CD4-positive, CD25-positive, alpha-beta regulatory T cell (primary cell): ENCODE results near the gene ZNF101. TPM values are rescaled to one million over a fixed set of nuclear protein-coding genes. Genes with fewer than 3 reads are reported as not detected.
A peak's percentile ranks its signal among the peaks of the same experiment; 100 is the strongest.

Source experiments
- ATAC-seq, 2 donors: fragments of 150-1000 bp; cut with Tn5 transposase; one replicate each; pipeline ENCODE4 v1.10.0; 2021; ENCODE audit warnings: low read depth in 2 of 2, moderate number of reproducible peaks in 2 of 2, moderate library complexity in 1 of 2
- DNase-seq, 3 donors: peaks; one replicate each; pipeline versions ENCODE4 v3.0.0 to v3.0.0-alpha.2; 2012 to 2022; ENCODE audit warnings: mixed read lengths in 1 of 3
- H3K27ac ChIP-seq: one replicate; pipeline ENCODE4 v1.7.0; 2013; ENCODE audit warnings: mild to moderate bottlenecking, low read length; ENCODE audit not compliant: insufficient read depth, poor library complexity, severe bottlenecking
- H3K27me3 ChIP-seq: one replicate; pipeline ENCODE4 v1.7.0; 2013; ENCODE audit warnings: low read length; ENCODE audit not compliant: control insufficient read depth, insufficient read depth
- H3K36me3 ChIP-seq: one replicate; pipeline ENCODE4 v1.7.0; 2013; ENCODE audit warnings: mild to moderate bottlenecking, low read length, moderate library complexity; ENCODE audit not compliant: control insufficient read depth, insufficient read depth
- H3K4me1 ChIP-seq: 2 replicates; pipeline ENCODE4 v1.7.0; 2013; ENCODE audit warnings: mild to moderate bottlenecking, low read length; ENCODE audit not compliant: insufficient read depth, control insufficient read depth, poor library complexity, severe bottlenecking
- H3K4me3 ChIP-seq: one replicate; pipeline ENCODE4 v1.7.0; 2013; ENCODE audit warnings: low read depth, mild to moderate bottlenecking, low read length, moderate library complexity
- H3K9me3 ChIP-seq, 2 experiments: 1 replicate in 1 of 2; 2 replicates in 1 of 2; pipeline ENCODE4 v1.7.0; 2013; ENCODE audit warnings: low read length in 2 of 2, mild to moderate bottlenecking in 1 of 2, moderate library complexity in 1 of 2; ENCODE audit not compliant: control insufficient read depth in 2 of 2
- H3K27ac Mint-ChIP-seq, 3 donors: one replicate each; pipeline ENCODE4 v1.8.0; 2020 to 2022; ENCODE audit warnings: mild to moderate bottlenecking in 3 of 3, mixed read lengths in 3 of 3, moderate library complexity in 2 of 3
- H3K27me3 Mint-ChIP-seq: one replicate; pipeline ENCODE4 v1.8.0; 2022; ENCODE audit warnings: mild to moderate bottlenecking, mixed read lengths
- H3K36me3 Mint-ChIP-seq: one replicate; pipeline ENCODE4 v1.8.0; 2020; ENCODE audit warnings: mixed read lengths
- H3K4me1 Mint-ChIP-seq, 4 donors: one replicate each; pipeline ENCODE4 v1.8.0; 2020 to 2022; ENCODE audit warnings: mixed read lengths in 4 of 4, mild to moderate bottlenecking in 1 of 4
- H3K4me3 Mint-ChIP-seq, 4 donors: one replicate each; pipeline ENCODE4 v1.8.0; 2020 to 2022; ENCODE audit warnings: mild to moderate bottlenecking in 4 of 4, mixed read lengths in 4 of 4, moderate library complexity in 3 of 4
- H3K9me3 Mint-ChIP-seq, 7 donors: one replicate each; pipeline ENCODE4 v1.8.0; 2020 to 2022; ENCODE audit warnings: mixed read lengths in 7 of 7, mild to moderate bottlenecking in 3 of 7, moderate library complexity in 2 of 7
- polyA plus RNA-seq, 4 donors: library from polyadenylated mRNA; unstranded; fragments of 300-500 nt; fragmentation: Illumina TruSeq; gene quantifications; one replicate each; pipeline ENCODE4 v1.2.3, GENCODE V29; 2021
- total RNA-seq: library from RNA; stranded (reverse); gene quantifications from one replicate; pipeline ENCODE4 v1.2.3, GENCODE V29; 2022

ZNF101 gene
- total and polyA plus RNA-seq, 5 donors from 2014 or later, result 84.4 to 168 (median 124) TPM

DNA sequence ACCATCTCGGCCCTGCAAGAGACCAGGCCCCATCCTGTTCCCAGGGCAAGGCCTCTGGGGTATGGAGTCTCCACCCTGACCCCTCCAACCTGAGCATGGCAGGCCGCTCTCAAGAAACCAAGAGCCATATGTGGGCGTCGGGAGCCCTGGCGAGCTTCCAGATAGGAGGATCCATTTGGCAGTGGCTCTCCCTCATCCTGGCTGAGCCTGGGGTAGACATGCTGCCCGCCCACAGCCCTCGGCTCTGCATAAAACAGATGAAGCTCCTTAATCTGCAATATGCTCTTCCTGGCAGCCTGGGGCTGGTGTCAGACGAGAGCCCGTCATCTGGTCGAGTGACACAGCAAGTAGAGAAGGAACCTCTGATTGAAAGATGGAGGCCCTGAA is 11.2 kb upstream of the ZNF101 start:
- Mint-ChIP-seq H3K27me3 (no peaks in the 10 kb centered on the region), H3K9me3 (peaks cover 0 to 2% (median 0%) of the 10 kb centered on the region in 7 donors), H3K27ac (no peak overlapping the region), H3K36me3 (peaks cover 27% of the 10 kb centered on the region), H3K4me1 (peaks cover 5 to 25% (median 19%) of the 10 kb centered on the region in 4 donors), H3K4me3 (peak overlapping the region in 1 of 4 donors; percentile 71)
- Histone ChIP-seq H3K27me3 (no peaks in the 10 kb centered on the region), H3K4me3 (no peak overlapping the region), H3K4me1 (peaks cover 25% of the 10 kb centered on the region), H3K36me3 (peaks cover 73% of the 10 kb centered on the region), H3K27ac (no peak overlapping the region), H3K9me3 (no peaks in the 10 kb centered on the region)
- DNase-seq (no peak), ATAC-seq (no peak)

DNA sequence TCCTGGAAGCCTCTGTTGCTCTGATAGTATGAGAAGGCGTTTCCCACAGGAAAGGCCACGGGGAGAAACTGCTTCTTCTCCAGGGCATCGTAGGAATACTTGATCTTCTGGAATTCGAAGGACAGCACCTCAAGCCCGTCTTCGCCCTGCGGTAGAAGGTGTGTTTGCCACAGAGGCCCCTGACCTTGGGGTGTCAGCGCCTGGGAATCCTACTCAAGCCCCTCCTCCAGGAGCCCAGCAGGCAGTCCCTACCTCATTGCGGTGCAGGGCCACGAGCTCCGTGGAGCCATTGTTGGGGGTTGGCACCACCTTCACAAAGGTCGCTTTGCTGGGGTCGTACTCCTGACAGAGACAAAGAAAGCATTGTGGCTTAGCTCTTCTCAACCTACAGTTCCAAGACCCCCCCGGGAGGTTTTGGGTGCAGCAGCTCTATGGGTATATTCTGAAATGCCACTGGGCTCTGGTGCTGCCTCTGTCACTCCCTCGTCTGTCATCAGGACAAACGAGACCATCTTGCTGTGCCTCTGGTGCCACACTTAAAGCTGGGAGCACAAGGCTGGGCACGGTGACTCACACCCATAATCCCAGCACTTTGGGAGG is 8.9 kb upstream of the ZNF101 start:
- Mint-ChIP-seq H3K9me3 (peaks cover 0 to 6% (median 0%) of the 10 kb centered on the region in 7 donors), H3K4me1 (peaks cover 14 to 37% (median 25%) of the 10 kb centered on the region in 4 donors), H3K36me3 (peaks cover 18% of the 10 kb centered on the region), H3K4me3 (peak overlapping the region in 1 of 4 donors; percentile 78), H3K27me3 (no peaks in the 10 kb centered on the region), H3K27ac (no peak overlapping the region)
- Histone ChIP-seq H3K27ac (no peak overlapping the region), H3K9me3 (no peaks in the 10 kb centered on the region), H3K4me3 (no peak overlapping the region), H3K4me1 (peaks cover 33% of the 10 kb centered on the region), H3K36me3 (peaks cover 50% of the 10 kb centered on the region), H3K27me3 (no peaks in the 10 kb centered on the region)
- ATAC-seq, result no peak
- no peak for DNase-seq

DNA sequence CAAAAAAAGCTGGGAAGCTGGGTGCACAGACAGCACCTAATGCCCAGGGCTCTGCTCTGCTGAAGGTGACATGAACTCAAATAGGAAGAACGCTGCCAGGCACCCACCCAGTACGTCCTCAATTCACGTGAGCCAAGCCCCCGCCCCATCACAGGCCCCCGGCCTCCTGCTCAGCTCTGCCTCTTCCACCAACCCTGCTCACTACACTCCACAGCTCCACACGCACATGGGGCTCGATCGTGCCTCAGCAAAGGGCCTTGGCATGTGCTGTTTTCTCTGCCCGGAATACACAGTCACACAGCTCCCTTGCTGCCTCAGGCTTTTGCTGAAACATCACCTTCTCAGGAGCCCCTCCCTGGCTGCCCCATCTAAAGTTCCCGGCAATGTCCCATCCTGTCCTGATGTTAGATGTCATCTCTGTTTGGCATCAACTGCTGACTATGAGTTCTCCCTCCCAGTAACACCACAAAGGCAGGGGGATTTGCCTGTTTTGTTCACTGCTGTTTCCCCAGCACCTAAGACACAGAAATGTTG is 7.4 kb upstream of the ZNF101 start:
- H3K9me3 ChIP-seq, result peaks cover 0 to 5% of the 10 kb centered on the region in 2 experiments
- DNase-seq (no peak), ATAC-seq (no peak)
- Mint-ChIP-seq H3K4me3 (peak overlapping the region; percentile 91 to 99 (median 94)), H3K27ac (peak overlapping the region; percentile 97 to 98 (median 97)), H3K27me3 (no peaks in the 10 kb centered on the region), H3K36me3 (peaks cover 13% of the 10 kb centered on the region), H3K9me3 (peaks cover 0 to 6% (median 0%) of the 10 kb centered on the region in 7 donors), H3K4me1 (peaks cover 14 to 44% (median 25%) of the 10 kb centered on the region in 4 donors)
- peaks cover 33% of the 10 kb centered on the region for H3K4me1 ChIP-seq
- H3K36me3 ChIP-seq, result peaks cover 36% of the 10 kb centered on the region
- H3K27ac ChIP-seq, result peak overlapping the region; percentile 96
- no peaks in the 10 kb centered on the region for H3K27me3 ChIP-seq
- peak overlapping the region; percentile 84 for H3K4me3 ChIP-seq

- Mint-ChIP-seq H3K4me1 (peaks cover 14 to 46% (median 26%) of the 10 kb centered on the region in 4 donors), H3K27ac (peak overlapping the region; percentile 97 to 98 (median 97)), H3K27me3 (no peaks in the 10 kb centered on the region), H3K36me3 (peaks cover 13% of the 10 kb centered on the region), H3K9me3 (peaks cover 0 to 6% (median 0%) of the 10 kb centered on the region in 7 donors), H3K4me3 (peak overlapping the region; percentile 91 to 99 (median 94))
- Histone ChIP-seq H3K27ac (peak overlapping the region; percentile 96), H3K4me1 (peaks cover 33% of the 10 kb centered on the region), H3K4me3 (peak overlapping the region; percentile 84), H3K36me3 (peaks cover 31% of the 10 kb centered on the region), H3K27me3 (no peaks in the 10 kb centered on the region), H3K9me3 (peaks cover 1 to 7% of the 10 kb centered on the region in 2 experiments)
- peak; percentile 17 to 41 for ATAC-seq
- peak; percentile 45 to 87 (median 65) for DNase-seq
Measured at GRCh38 chr19:19661675-19662251, 6.9 kb upstream of the ZNF101 start.

DNA sequence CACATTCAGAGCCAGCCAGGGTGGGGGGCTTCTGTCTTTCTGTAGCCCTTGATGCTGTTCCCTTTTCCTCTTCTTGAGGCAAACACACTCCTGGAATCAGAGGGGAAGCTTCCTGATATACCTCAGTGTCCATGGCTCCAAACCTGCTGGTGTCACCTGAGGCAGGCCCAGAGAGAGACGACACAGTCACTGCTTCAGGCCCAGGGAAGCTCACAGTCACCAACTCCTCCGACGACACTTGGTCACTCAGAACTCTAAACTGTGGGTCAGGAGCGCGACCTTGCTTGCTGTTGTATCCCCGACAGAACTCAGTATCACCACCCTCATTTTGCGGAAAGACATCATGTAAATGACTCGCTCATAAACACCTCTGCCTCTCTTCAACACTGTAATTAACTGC is 6.3 kb upstream of the ZNF101 start:
- peaks cover 14 to 49% (median 27%) of the 10 kb centered on the region in 4 donors for H3K4me1 Mint-ChIP-seq
- no peaks in the 10 kb centered on the region for H3K27me3 ChIP-seq
- peak overlapping the region; percentile 84 for H3K4me3 ChIP-seq
- peaks cover 25% of the 10 kb centered on the region for H3K36me3 ChIP-seq
- H3K27me3 Mint-ChIP-seq, result no peaks in the 10 kb centered on the region
- ATAC-seq (no peak), DNase-seq (no peak)
- peaks cover 0 to 6% (median 0%) of the 10 kb centered on the region in 7 donors for H3K9me3 Mint-ChIP-seq
- H3K4me3 Mint-ChIP-seq, result peak overlapping the region; percentile 91 to 99 (median 94)
- peak overlapping the region; percentile 97 to 98 (median 97) for H3K27ac Mint-ChIP-seq
- peak overlapping the region; percentile 96 for H3K27ac ChIP-seq
- H3K4me1 ChIP-seq, result peaks cover 34% of the 10 kb centered on the region
- peaks cover 3 to 13% of the 10 kb centered on the region in 2 experiments for H3K9me3 ChIP-seq
- peaks cover 13% of the 10 kb centered on the region for H3K36me3 Mint-ChIP-seq

DNA sequence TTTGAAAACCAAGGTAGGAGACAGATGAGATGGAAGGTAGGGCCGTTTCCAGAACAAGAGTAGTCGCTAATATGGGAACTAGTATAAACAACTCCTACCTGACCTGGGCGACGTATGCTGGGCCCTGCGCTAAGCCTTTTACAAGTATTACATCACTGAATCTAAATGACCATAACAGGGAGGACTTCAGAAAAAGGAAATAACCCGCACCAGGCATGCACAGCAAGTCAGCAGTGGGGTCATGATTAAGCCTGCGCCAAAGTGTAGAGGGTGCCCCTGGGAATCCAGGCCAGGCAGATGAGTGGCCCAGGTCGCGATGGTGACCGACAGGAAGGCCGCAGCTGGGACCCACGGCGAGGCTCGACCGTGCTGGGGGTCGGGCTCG is 5.8 kb upstream of the ZNF101 start:
- H3K27me3 ChIP-seq, result no peaks in the 10 kb centered on the region
- peaks cover 37% of the 10 kb centered on the region for H3K4me1 ChIP-seq
- peak overlapping the region; percentile 96 for H3K27ac ChIP-seq
- no peak for ATAC-seq
- H3K27me3 Mint-ChIP-seq, result no peaks in the 10 kb centered on the region
- H3K36me3 Mint-ChIP-seq, result peaks cover 13% of the 10 kb centered on the region
- H3K4me3 Mint-ChIP-seq, result peak overlapping the region; percentile 91 to 99 (median 94)
- no peak for DNase-seq
- peaks cover 20% of the 10 kb centered on the region for H3K36me3 ChIP-seq
- H3K9me3 ChIP-seq, result peaks cover 3 to 17% of the 10 kb centered on the region in 2 experiments
- peaks cover 0 to 3% (median 0%) of the 10 kb centered on the region in 7 donors for H3K9me3 Mint-ChIP-seq
- H3K4me3 ChIP-seq, result peak overlapping the region; percentile 84
- peaks cover 14 to 52% (median 28%) of the 10 kb centered on the region in 4 donors for H3K4me1 Mint-ChIP-seq
- peak overlapping the region; percentile 97 to 98 (median 97) for H3K27ac Mint-ChIP-seq

- Histone ChIP-seq H3K27me3 (no peaks in the 10 kb centered on the region), H3K27ac (peak within 1 kb of the TSS; percentile 96), H3K4me3 (peak within 1 kb of the TSS; percentile 84), H3K36me3 (peaks cover 14% of the 10 kb centered on the region), H3K4me1 (peaks cover 42% of the 10 kb centered on the region), H3K9me3 (peaks cover 3 to 17% of the 10 kb centered on the region in 2 experiments)
- H3K4me1 Mint-ChIP-seq, result peaks cover 9 to 55% (median 26%) of the 10 kb centered on the region in 4 donors
- H3K4me3 Mint-ChIP-seq, result peak within 1 kb of the TSS; percentile 91 to 99 (median 94)
- H3K27me3 Mint-ChIP-seq, result peaks cover 5% of the 10 kb centered on the region
- H3K9me3 Mint-ChIP-seq, result peaks cover 0 to 8% (median 0%) of the 10 kb centered on the region in 7 donors
- DNase-seq (peak; percentile 92 to 98 (median 95)), ATAC-seq (peak; percentile 70 to 75)
- peaks cover 8% of the 10 kb centered on the region for H3K36me3 Mint-ChIP-seq
- peak within 1 kb of the TSS; percentile 97 to 98 (median 98) for H3K27ac Mint-ChIP-seq
Measured at GRCh38 chr19:19663256-19664120, 5.2 kb upstream of the ZNF101 start, which contains the start of gene ATP13A1. Gene ATP13A1 (minus strand): TSS chr19:19663676. CDS start chr19:19663666, 10 bp downstream.
